NCI-H460 (cell line): Measurements from ENCODE around the gene SHB. TPM values are rescaled to one million over a fixed set of nuclear protein-coding genes. Genes with fewer than 3 reads are reported as not detected.

Source experiments
- DNase-seq: peaks from one replicate; pipeline ENCODE4 v3.0.0-alpha.2; 2016; ENCODE audit warnings: low read depth; ENCODE audit errors: extremely low read depth
- total RNA-seq: library from RNA; depleted of rRNA; stranded (reverse); fragments of >200 nt; shearing (Covaris generic); gene quantifications from 2 replicates; pipeline ENCODE4 v1.2.3, GENCODE V29; 2014

The SHB gene
- total RNA-seq, 1 experiment from 2014 or later = 12.5 TPM

GRCh38 chr9:37943345-37944265 is 125.4 kb downstream of the SHB start:
- DNase-seq = no peak

GRCh38 chr9:37942621-37943344 is 126.2 kb downstream of the SHB start:
- DNase-seq = no peak

- DNase-seq = no peak
These were observed 127.8 kb downstream of the SHB start for GRCh38 chr9:37941253-37941652.

- DNase-seq = no peak
These were observed 129.4 kb downstream of the SHB start for GRCh38 chr9:37939575-37940095.

- no peak for DNase-seq
These were observed 130.7 kb downstream of the SHB start for GRCh38 chr9:37938121-37938891.

- DNase-seq = no peak
These were observed 131.7 kb downstream of the SHB start for GRCh38 chr9:37937366-37937765.

- DNase-seq = no peak
These were observed 132.1 kb downstream of the SHB start for GRCh38 chr9:37936965-37937364.

GRCh38 chr9:37936376-37936775 is 132.7 kb downstream of the SHB start:
- no peak for DNase-seq

- no peak for DNase-seq
These were observed 133.9 kb downstream of the SHB start for GRCh38 chr9:37935096-37935495.

- DNase-seq = no peak
These were observed 137.4 kb downstream of the SHB start for GRCh38 chr9:37931592-37931991.

GRCh38 chr9:37929441-37929895 is 139.6 kb downstream of the SHB start:
- no peak for DNase-seq

- no peak for DNase-seq
These were observed 140.2 kb downstream of the SHB start for GRCh38 chr9:37928552-37929430.

- no peak for DNase-seq
These were observed 141.2 kb downstream of the SHB start for GRCh38 chr9:37927601-37928551.

- no peak for DNase-seq
These were observed 141.9 kb downstream of the SHB start for GRCh38 chr9:37927132-37927531.

- no peak for DNase-seq
These were observed 142.3 kb downstream of the SHB start for GRCh38 chr9:37926737-37927118.

- DNase-seq = no peak
These were observed 143.0 kb downstream of the SHB start for GRCh38 chr9:37925786-37926736.

GRCh38 chr9:37925006-37925405 is 144.0 kb downstream of the SHB start:
- no peak for DNase-seq

GRCh38 chr9:37924538-37924937 is 144.5 kb downstream of the SHB start:
- no peak for DNase-seq
